ENCODE results near the gene CDADC1. TPM values are rescaled to one million over a fixed set of nuclear protein-coding genes. Genes with fewer than 3 reads are reported as not detected.

The CDADC1 gene
- total and polyA plus RNA-seq, 2 of the 13 experiments (the other 11 are each of a cell fraction or from before 2014, with no cell fraction given) = 2.4 to 9.0 TPM

DNA sequence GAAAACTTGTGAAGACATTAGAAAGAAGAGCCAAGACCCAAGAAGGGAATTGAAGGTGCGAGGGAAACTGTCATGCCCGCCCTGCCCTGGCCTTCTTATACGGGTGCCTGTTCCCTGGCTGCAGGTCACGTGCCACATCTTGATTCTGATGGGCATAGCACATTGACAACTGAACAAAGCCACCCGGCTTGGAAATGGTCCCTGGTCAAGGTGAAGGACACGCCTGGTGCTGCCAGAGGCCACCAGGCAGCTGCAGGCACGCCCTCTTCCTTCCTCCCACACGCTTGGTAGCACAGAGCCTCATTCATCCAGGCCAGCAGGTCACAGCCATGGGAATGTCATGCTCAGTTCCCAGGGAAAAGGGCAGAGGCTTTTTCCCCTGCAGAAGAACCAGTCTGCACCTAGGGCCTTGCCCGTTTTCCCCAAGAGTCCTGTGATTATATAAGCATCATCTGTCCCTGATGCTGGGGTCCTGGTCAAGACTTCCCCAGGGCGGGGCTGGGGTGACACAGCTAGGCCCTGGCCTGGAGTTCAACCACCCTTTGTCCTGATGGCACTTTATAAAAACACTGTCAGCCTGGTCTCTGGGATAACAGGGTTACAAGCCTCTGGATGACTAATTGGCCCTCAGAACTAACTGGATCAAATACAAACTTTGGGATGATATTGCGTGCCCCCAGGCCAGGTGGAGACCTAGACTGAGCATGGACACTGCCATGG is 56.0 kb downstream of the CDADC1 start (continued):
- peak; percentile 82; the same call in 1 of the 2 replicates for TF ChIP-seq MYC (CRISPR knock-in tag; IDR thresholded peaks at IDR 0.05; ENCODE audit: borderline replicate concordance)
- peak; percentile 93 for TF ChIP-seq RXRB (CRISPR knock-in tag; IDR thresholded peaks at IDR 0.05; ENCODE audit: borderline replicate concordance)
- no peak for TF ChIP-seq NFE2L2 (IDR thresholded peaks at IDR 0.05; ENCODE audit: low read length)
- TF ChIP-seq, protein P1, sequence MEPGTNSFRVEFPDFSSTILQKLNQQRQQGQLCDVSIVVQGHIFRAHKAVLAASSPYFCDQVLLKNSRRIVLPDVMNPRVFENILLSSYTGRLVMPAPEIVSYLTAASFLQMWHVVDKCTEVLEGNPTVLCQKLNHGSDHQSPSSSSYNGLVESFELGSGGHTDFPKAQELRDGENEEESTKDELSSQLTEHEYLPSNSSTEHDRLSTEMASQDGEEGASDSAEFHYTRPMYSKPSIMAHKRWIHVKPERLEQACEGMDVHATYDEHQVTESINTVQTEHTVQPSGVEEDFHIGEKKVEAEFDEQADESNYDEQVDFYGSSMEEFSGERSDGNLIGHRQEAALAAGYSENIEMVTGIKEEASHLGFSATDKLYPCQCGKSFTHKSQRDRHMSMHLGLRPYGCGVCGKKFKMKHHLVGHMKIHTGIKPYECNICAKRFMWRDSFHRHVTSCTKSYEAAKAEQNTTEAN (CRISPR knock-in tag; conservative IDR thresholded peaks at IDR 0.05) = 0 out of 2 replicates have a peak, but pooled peaks have one; percentile 44
- TF ChIP-seq NR2C2 (CRISPR knock-in tag; IDR thresholded peaks at IDR 0.05; ENCODE audit: borderline replicate concordance) = peak; percentile 60; the same call in 1 of the 2 replicates
- TF ChIP-seq TOE1 (CRISPR knock-in tag; IDR thresholded peaks at IDR 0.05) = no peak
- no peak for TF ChIP-seq XBP1 (CRISPR knock-in tag; IDR thresholded peaks at IDR 0.05)
- TF ChIP-seq TBL1XR1 (IDR thresholded peaks at IDR 0.05; ENCODE audit: borderline replicate concordance, low read length, partially characterized antibody) = peak; percentile 67
- TF ChIP-seq SMARCE1 (IDR thresholded peaks at IDR 0.05; ENCODE audit: borderline replicate concordance) = no peak
- TF ChIP-seq ERF (CRISPR knock-in tag; IDR thresholded peaks at IDR 0.05) = peak; percentile 45; the same call in 1 of the 2 replicates
- no peak for TF ChIP-seq ZEB1 (IDR thresholded peaks at IDR 0.05; ENCODE audit: insufficient replicate concordance, low read depth)
- TF ChIP-seq HOXA3 (CRISPR knock-in tag; IDR thresholded peaks at IDR 0.05) = peak; percentile 78
- peak; percentile 81; the same call in 1 of the 2 replicates for TF ChIP-seq HMG20A (CRISPR knock-in tag; IDR thresholded peaks at IDR 0.05; ENCODE audit: borderline replicate concordance)
- no peak for TF ChIP-seq ZNF780A (CRISPR knock-in tag; IDR thresholded peaks at IDR 0.05)
- TF ChIP-seq, protein P2, sequence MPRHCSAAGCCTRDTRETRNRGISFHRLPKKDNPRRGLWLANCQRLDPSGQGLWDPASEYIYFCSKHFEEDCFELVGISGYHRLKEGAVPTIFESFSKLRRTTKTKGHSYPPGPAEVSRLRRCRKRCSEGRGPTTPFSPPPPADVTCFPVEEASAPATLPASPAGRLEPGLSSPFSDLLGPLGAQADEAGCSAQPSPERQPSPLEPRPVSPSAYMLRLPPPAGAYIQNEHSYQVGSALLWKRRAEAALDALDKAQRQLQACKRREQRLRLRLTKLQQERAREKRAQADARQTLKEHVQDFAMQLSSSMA (CRISPR knock-in tag; IDR thresholded peaks at IDR 0.05) = no peak
- TF ChIP-seq NR2F1 (CRISPR knock-in tag; IDR thresholded peaks at IDR 0.05) = peak in 1 of 2 experiments; percentile 54; a peak in 1 of 4 replicates
- TF ChIP-seq ZNF510 (CRISPR knock-in tag; IDR thresholded peaks at IDR 0.05; ENCODE audit: low read depth) = no peak
- TF ChIP-seq ZFP90 (CRISPR knock-in tag; IDR thresholded peaks at IDR 0.05; ENCODE audit: borderline replicate concordance) = no peak
- peak; percentile 31; the same call in 1 of the 2 replicates for TF ChIP-seq PHF8 (CRISPR knock-in tag; IDR thresholded peaks at IDR 0.05)
- 0 out of 2 replicates have a peak, but pooled peaks have one; percentile 15 for TF ChIP-seq SOX13 (IDR thresholded peaks at IDR 0.05)
- TF ChIP-seq SOX13 (CRISPR knock-in tag; conservative IDR thresholded peaks at IDR 0.05 in 1 of 2, IDR thresholded peaks at IDR 0.05 in 1 of 2) = peak in 1 of 2 experiments; percentile 85; a peak in 2 of 4 replicates
- peak; percentile 88 for TF ChIP-seq MED1 (CRISPR knock-in tag; IDR thresholded peaks at IDR 0.05)
- 0 out of 2 replicates have a peak, but pooled peaks have one; percentile 49 for TF ChIP-seq ZNF431 (CRISPR knock-in tag; IDR thresholded peaks at IDR 0.05; ENCODE audit: borderline replicate concordance, low read depth)
- TF ChIP-seq ZBTB38 (CRISPR knock-in tag; IDR thresholded peaks at IDR 0.05) = peak; percentile 38; the same call in 1 of the 2 replicates
- peak; percentile 50; the same call in 1 of the 2 replicates for TF ChIP-seq ZNF589 (CRISPR knock-in tag; conservative IDR thresholded peaks at IDR 0.05)
- TF ChIP-seq PITX1 (CRISPR knock-in tag; IDR thresholded peaks at IDR 0.05) = peak; percentile 23; the same call in 1 of the 2 replicates
- 0 out of 2 replicates have a peak, but pooled peaks have one; percentile 28 for TF ChIP-seq ZKSCAN8 (CRISPR knock-in tag; IDR thresholded peaks at IDR 0.05; ENCODE audit: borderline replicate concordance)
- peak; percentile 61; the same call in 1 of the 2 replicates for TF ChIP-seq ZNF292 (CRISPR knock-in tag; IDR thresholded peaks at IDR 0.05; ENCODE audit: borderline replicate concordance, low read depth)
- TF ChIP-seq JARID2 (CRISPR knock-in tag; IDR thresholded peaks at IDR 0.05; ENCODE audit: insufficient replicate concordance) = no peak
- no peak for TF ChIP-seq ZNF343 (CRISPR knock-in tag; IDR thresholded peaks at IDR 0.05)

Measured in HepG2 (cell line).